Measurements from ENCODE around the gene FASTK. TPM values are rescaled to one million over a fixed set of nuclear protein-coding genes. Genes with fewer than 3 reads are reported as not detected.

The FASTK gene
- total RNA-seq, 1 experiment from 2014 or later = 86.3 TPM

GRCh38 chr7:151113344-151114150 lies 32.9 kb upstream of the FASTK start:
- peak; percentile 82 for DNase-seq
- H3K36me3 ChIP-seq (replicated peaks; ENCODE audit: control insufficient read depth, insufficient read depth, low read length) = no peaks in the 10 kb centered on the region; the same call in none of the 2 replicates
- peaks cover 3% of the 10 kb centered on the region; the same call in 1 of the 2 replicates for H3K27me3 ChIP-seq (ENCODE audit: control insufficient read depth, insufficient read depth, low read length)
- no peak overlapping the region for H3K4me3 ChIP-seq (ENCODE audit: insufficient read depth, low read depth, low read length)

DNA sequence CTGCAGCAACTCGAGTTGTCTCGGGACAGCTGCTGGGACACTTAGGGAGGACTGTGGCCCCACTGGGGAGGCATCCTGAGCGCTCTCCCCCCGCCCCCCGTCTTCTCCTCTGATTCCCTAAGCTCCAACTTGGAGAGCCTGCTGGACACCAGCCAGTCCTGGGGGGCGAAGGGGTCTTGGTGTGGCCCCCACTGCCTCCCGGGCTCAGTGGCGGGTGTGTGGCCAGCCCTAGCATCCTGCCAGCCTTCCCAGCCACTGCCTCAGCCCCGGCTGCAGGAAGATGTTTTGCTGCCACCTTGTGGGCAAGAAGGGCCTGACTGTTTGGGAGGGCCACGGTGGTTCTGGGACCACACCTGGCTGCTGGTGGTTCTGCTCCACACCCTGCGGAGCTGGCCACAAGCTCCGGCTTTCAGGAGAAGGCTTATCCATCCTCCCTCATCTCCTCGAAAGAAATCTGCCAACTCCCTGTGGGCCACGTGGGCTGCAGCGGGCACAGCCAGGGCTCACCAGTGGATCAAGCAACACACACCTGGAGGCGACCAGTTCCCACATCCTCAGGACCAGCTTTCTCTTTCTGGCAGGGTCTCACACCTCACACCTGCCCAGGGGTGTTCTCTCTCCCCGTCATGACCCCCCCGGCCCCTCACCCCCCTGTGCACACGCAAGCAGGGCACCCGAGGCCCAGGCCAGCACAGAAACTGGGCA lies 30.5 kb upstream of the FASTK start:
- peak; percentile 98 for DNase-seq
- Histone ChIP-seq H3K4me3 (ENCODE audit: insufficient read depth, low read depth, low read length) (no peak overlapping the region), H3K36me3 (replicated peaks; ENCODE audit: control insufficient read depth, insufficient read depth, low read length) (no peaks in the 10 kb centered on the region), H3K27me3 (ENCODE audit: control insufficient read depth, insufficient read depth, low read length) (peaks cover 3% of the 10 kb centered on the region; the same call in 1 of the 2 replicates)

GRCh38 chr7:151110236-151110940 lies 29.8 kb upstream of the FASTK start:
- H3K4me3 ChIP-seq (ENCODE audit: insufficient read depth, low read depth, low read length) = no peak overlapping the region
- H3K36me3 ChIP-seq (replicated peaks; ENCODE audit: control insufficient read depth, insufficient read depth, low read length) = no peaks in the 10 kb centered on the region
- DNase-seq = no peak
- H3K27me3 ChIP-seq (ENCODE audit: control insufficient read depth, insufficient read depth, low read length) = no peaks in the 10 kb centered on the region

- DNase-seq = peak; percentile 89
- H3K4me3 ChIP-seq (ENCODE audit: insufficient read depth, low read depth, low read length) = no peak overlapping the region
- H3K36me3 ChIP-seq (replicated peaks; ENCODE audit: control insufficient read depth, insufficient read depth, low read length) = no peaks in the 10 kb centered on the region
- no peaks in the 10 kb centered on the region for H3K27me3 ChIP-seq (ENCODE audit: control insufficient read depth, insufficient read depth, low read length)
Measured at GRCh38 chr7:151109094-151110048, 28.8 kb upstream of the FASTK start.

DNA sequence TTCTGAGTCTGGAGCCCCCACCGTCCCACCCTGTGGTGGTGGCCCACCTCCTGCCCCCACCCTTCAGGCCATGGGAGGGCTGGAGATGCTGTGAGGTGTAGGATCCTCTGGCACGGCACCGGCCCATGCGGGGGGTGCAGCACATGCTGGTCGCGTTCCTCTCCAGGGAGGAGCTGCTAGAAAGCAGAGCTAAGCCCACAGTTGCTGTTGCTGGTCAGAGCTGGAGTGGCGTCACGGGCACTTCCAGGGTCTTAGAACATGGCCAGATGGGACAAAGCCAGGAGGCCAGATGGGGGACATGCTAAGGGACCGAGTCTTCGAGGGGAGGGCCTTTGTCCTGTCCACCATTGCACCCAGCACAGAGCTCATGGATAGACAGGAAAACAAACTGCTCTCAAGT lies 27.3 kb upstream of the FASTK start:
- Histone ChIP-seq H3K4me3 (ENCODE audit: insufficient read depth, low read depth, low read length) (no peak overlapping the region), H3K27me3 (ENCODE audit: control insufficient read depth, insufficient read depth, low read length) (no peaks in the 10 kb centered on the region), H3K36me3 (replicated peaks; ENCODE audit: control insufficient read depth, insufficient read depth, low read length) (no peaks in the 10 kb centered on the region)
- DNase-seq = peak; percentile 56

DNA sequence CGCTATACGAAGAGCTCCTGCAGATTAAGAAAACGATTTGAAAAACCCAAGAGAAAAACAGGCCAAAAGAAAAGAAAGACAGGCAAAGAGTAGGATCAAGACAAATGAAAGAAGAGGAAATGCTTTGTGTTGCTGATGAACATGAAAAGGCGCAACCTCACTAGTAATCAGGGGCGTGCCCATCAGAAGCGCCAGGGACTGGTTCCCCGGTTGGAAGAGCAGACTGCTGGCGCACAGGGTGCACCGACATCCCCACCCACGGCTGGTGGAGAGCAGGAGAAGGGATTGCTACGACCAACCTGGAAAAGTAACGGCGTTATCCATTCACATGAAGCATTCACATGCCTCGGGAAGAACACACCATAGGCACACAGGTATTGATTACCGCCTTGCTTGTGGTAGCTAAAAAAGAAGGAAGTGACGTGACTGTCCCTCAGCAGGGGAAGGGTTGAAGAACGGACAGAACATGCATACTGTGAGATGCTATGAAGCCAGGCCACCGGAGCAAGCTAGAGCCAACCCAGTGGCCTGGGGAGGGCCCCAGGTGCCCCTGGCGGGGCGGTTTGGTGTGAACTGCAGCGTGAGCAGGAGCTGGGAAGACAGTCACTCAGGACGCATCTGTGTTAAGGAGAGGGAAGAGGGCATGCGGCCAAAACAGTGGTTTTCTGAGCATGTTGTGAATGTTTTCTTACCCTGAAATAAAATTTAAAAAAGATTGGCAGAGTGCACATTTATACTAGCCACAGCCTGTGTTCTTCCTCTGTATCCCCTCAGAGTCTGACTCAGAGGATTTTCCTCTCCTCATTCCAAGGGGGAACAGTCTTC lies 24.0 kb upstream of the FASTK start:
- H3K36me3 ChIP-seq (replicated peaks; ENCODE audit: control insufficient read depth, insufficient read depth, low read length) = no peaks in the 10 kb centered on the region
- DNase-seq = peak; percentile 89
- H3K27me3 ChIP-seq (ENCODE audit: control insufficient read depth, insufficient read depth, low read length) = no peaks in the 10 kb centered on the region
- no peak overlapping the region for H3K4me3 ChIP-seq (ENCODE audit: insufficient read depth, low read depth, low read length)

GRCh38 chr7:151103973-151104372 lies 23.4 kb upstream of the FASTK start:
- H3K4me3 ChIP-seq (ENCODE audit: insufficient read depth, low read depth, low read length) = no peak overlapping the region

DNA sequence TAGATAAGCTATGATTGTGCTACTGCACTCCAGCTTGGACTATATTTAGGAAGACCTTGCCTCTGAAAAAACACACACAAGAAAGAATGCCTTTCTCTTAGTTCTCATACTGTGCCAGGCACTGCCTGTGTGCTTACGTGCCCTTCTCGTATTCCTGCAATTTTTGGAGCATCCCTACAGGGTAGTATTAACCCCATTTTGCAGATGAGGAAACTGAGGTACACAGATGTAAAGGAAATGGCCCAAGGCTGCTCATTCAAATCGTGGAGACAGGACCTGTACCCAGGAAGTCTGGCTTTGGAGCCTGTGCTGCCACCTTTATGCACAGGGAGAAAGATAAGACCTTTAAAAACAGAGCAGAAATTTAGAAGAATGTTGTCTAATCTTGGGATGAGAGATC lies 22.4 kb upstream of the FASTK start:
- no peak for DNase-seq
- no peak overlapping the region for H3K4me3 ChIP-seq (ENCODE audit: insufficient read depth, low read depth, low read length)
- H3K36me3 ChIP-seq (replicated peaks; ENCODE audit: control insufficient read depth, insufficient read depth, low read length) = no peaks in the 10 kb centered on the region
- H3K27me3 ChIP-seq (ENCODE audit: control insufficient read depth, insufficient read depth, low read length) = no peaks in the 10 kb centered on the region

More at GRCh38 chr7:151103973-151104372, 23.4 kb upstream of the FASTK start:
- peak; percentile 55 for DNase-seq
- Histone ChIP-seq H3K36me3 (replicated peaks; ENCODE audit: control insufficient read depth, insufficient read depth, low read length) (no peaks in the 10 kb centered on the region), H3K27me3 (ENCODE audit: control insufficient read depth, insufficient read depth, low read length) (no peaks in the 10 kb centered on the region)

DNA sequence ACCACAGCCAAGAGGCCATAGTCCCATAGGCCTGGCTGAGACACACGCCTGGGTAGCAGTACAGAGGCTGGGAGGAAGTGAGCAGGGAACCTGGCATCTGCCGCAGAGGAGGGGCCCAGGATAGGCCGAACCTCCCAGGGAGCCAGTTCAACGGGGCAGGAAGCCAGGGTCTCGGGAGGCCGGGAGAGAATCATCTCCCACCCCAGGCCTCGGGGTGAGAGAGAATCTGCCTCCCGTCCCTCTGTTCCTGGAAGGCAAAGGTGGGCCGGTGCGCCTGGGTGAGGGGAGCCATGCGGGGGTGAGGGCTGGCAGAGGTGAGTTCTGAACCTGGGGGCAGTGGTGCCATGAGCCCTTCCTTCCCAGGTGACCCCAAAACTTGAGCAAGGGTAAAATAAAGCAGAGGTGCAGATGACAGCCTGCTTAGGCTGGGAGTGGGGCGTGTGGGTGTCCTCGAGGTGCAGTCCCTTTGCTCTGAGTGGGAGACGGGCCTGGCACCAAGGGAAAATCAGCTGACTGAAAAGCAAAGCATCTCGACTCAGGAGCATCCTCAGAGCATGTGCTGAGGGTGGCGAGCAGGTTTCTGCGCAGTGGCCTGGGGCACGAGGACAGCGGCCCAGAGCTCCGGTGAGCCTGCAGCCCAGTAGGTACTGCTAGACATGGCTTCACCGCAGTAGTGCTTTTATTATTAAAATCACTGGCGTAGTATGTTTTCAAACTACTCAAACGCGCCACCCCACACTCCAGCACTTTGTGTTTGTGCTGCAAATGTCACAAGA lies 21.2 kb upstream of the FASTK start:
- Histone ChIP-seq H3K4me3 (ENCODE audit: insufficient read depth, low read depth, low read length) (no peak overlapping the region), H3K36me3 (replicated peaks; ENCODE audit: control insufficient read depth, insufficient read depth, low read length) (no peaks in the 10 kb centered on the region), H3K27me3 (ENCODE audit: control insufficient read depth, insufficient read depth, low read length) (no peaks in the 10 kb centered on the region)
- DNase-seq = peak; percentile 62

DNA sequence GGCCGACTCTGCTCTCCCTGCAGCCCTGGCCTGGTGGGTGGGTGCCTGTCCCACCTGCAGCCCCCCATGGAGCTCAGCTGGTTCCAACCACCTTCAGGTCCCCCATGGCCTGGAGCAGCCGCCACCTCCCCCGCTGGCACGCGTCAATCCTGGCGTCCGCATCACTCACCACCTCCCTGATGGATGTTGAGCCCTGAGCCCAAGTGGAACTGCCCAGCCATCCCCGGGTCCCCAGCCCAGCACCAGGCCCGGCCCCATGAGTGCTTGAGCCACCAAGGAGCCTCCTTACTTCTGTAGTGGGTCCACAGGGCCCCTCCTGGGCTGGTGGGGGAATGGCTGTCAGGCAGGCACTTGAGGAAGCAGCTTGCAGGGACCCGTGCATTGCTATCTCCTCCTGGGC lies 20.3 kb upstream of the FASTK start:
- no peaks in the 10 kb centered on the region for H3K36me3 ChIP-seq (replicated peaks; ENCODE audit: control insufficient read depth, insufficient read depth, low read length)
- DNase-seq = peak; percentile 51
- H3K4me3 ChIP-seq (ENCODE audit: insufficient read depth, low read depth, low read length) = no peak overlapping the region
- H3K27me3 ChIP-seq (ENCODE audit: control insufficient read depth, insufficient read depth, low read length) = no peaks in the 10 kb centered on the region

DNA sequence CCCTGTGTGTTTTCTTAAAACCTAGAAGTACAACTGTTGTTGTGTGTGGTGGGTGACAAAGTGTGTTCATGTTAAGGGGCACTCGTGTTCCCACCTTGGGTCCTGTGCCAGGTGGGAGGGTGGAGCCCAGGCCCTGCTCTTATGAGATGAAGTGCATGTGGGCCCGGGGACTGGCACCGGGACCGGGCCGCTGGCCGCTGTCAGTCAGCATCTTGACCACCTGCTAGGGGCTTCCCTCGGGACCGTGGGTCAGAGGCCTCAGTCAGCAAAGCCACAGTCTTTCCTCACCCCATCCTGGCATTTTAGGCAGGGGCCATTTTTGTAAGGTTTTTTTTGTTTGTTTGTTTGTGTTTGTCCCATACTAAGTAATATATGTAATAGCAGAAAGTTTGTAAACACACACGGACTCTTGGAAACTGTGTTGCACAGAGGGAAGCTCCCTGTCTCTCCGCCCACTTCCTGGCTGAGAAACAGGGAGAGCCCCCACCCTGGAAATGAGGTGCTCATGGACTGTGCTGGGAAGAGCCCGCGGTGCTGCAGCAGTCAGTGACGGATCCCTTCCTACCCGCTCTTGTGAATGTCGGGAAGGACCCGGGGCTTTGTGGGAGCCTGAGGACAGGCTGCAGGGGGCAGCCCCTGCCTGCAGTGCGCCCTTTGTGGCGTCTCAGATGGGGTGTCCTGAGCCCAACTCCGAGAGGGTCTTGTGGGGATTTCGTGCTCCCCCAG lies 19.0 kb upstream of the FASTK start:
- no peaks in the 10 kb centered on the region for H3K36me3 ChIP-seq (replicated peaks; ENCODE audit: control insufficient read depth, insufficient read depth, low read length)
- peak; percentile 69 for DNase-seq
- H3K4me3 ChIP-seq (ENCODE audit: insufficient read depth, low read depth, low read length) = no peak overlapping the region

DNA sequence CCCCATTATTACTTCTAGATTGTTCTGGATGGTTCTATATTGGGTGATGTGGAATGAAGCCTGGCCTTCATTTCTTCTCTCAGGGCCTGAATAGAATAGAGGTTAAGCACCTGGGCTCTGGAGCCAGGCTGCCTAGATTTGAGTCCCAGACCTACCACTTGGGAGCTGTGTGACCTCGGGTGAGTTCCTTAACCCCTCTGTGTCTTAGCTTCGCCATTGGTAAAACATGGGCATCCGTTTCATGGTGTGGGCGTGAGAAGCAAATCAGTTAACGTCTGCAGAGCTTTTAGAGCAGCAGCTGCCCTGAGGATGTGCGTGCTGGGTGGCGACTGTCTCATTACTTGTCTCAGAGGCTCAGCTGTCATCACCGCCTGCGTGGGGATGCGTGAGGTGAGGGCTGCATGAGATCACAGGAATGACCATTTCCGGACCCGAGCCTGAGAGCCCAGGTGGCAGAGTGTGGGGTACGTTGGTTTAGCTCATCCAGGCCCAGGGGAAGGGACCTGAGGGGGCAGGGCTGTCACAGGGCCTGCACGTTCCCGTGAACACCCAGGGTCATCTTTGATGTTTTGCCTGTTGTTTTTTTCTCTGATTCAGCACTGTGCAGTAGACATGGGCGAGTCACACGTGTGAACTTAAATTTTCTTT lies 15.3 kb upstream of the FASTK start:
- H3K4me3 ChIP-seq (ENCODE audit: insufficient read depth, low read depth, low read length) = no peak overlapping the region
- no peak for DNase-seq
- H3K27me3 ChIP-seq (ENCODE audit: control insufficient read depth, insufficient read depth, low read length) = no peaks in the 10 kb centered on the region
- H3K36me3 ChIP-seq (replicated peaks; ENCODE audit: control insufficient read depth, insufficient read depth, low read length) = no peaks in the 10 kb centered on the region; the same call in 1 of the 2 replicates

More for the DNA sequence above, 19.0 kb upstream of the FASTK start:
- H3K27me3 ChIP-seq (ENCODE audit: control insufficient read depth, insufficient read depth, low read length) = no peaks in the 10 kb centered on the region
